ENCODE data around the gene DGKH.
A peak's percentile ranks its signal among the peaks of the same experiment; 100 is the strongest.
"Not testable (repeated sequence)": the region's sequence is repeated elsewhere in the genome, so short reads cannot be mapped to it uniquely, and the experiment has no call there.

DGKH gene

GRCh38 chr13:42149136-42149535, 100.7 kb downstream of the DGKH start:
- TF ChIP-seq, protein P1, sequence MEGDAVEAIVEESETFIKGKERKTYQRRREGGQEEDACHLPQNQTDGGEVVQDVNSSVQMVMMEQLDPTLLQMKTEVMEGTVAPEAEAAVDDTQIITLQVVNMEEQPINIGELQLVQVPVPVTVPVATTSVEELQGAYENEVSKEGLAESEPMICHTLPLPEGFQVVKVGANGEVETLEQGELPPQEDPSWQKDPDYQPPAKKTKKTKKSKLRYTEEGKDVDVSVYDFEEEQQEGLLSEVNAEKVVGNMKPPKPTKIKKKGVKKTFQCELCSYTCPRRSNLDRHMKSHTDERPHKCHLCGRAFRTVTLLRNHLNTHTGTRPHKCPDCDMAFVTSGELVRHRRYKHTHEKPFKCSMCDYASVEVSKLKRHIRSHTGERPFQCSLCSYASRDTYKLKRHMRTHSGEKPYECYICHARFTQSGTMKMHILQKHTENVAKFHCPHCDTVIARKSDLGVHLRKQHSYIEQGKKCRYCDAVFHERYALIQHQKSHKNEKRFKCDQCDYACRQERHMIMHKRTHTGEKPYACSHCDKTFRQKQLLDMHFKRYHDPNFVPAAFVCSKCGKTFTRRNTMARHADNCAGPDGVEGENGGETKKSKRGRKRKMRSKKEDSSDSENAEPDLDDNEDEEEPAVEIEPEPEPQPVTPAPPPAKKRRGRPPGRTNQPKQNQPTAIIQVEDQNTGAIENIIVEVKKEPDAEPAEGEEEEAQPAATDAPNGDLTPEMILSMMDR (IDR thresholded peaks at IDR 0.05; ENCODE audit: extremely low read depth, missing control alignments) = no peak
- no peak for DNase-seq (ENCODE audit: low spot score)

DNA sequence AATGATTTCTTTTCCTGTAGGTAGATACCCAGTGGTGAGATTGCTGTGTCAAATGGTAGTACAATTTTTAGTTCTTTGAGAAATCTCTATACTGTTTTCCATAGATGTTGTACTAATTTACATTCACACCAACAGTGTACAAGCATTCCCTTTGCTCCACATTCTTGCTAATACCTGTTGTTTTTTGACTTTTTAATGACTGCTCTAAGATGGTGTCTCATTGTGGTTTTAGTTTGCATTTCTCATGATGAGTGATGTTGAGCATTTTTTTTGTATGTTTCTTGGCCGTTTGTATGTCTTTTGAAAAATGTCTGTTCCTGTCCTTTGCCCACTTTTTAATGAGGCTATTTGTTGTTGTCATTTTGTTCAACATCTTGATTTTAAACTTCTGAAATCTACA, 103.3 kb downstream of the DGKH start:
- TF ChIP-seq, protein P1 (IDR thresholded peaks at IDR 0.05; ENCODE audit: extremely low read depth, missing control alignments) = no peak
- no peak for DNase-seq (ENCODE audit: low spot score)

- DNase-seq (ENCODE audit: low spot score) = peak; percentile 8
- TF ChIP-seq, protein P1 (IDR thresholded peaks at IDR 0.05; ENCODE audit: extremely low read depth, missing control alignments) = no peak
Measured at GRCh38 chr13:42152495-42152894, 104.0 kb downstream of the DGKH start.

DNA sequence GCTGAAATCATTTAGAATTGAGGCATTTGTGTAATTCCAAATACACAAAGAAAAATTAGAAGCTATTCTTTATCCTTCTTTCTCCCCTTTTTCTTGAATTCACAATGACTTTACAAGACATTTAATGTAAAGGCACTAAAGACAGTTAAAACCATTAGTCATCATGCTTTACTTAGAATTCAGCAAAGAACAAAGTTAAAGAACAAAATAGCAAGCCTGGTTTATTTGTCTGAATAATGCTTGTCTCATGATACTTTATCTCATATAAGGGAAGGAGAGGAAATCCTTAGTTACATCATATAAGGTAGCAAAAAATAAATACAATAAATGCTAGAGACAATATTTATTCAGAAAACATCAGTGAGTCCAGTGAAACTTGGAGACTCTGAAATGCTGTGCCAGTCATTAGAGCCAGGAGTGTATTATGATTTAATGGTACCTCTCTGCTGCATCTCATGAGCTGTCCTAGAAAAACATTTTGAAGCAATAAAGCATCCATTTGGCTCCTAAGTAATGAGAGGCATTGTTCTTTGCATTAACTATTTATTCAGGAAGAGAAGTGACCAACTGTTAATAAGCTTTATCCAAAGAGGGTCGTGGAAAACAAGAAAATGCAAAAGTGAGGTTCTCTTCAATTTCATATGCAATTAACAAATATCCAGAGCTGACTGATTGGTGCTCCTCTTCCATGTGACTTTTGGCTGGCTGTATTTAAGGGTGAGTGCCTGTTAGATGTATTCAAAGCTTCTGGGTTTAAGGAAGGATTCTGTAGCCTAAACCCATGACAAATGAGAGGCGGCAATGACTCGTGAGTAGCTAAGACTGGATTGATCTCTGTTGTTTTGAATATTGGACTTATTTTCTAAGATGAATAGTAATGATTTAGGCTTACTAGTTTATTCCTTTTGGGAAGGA, 105.0 kb downstream of the DGKH start:
- TF ChIP-seq, protein P1 (IDR thresholded peaks at IDR 0.05; ENCODE audit: extremely low read depth, missing control alignments) = no peak

DNA sequence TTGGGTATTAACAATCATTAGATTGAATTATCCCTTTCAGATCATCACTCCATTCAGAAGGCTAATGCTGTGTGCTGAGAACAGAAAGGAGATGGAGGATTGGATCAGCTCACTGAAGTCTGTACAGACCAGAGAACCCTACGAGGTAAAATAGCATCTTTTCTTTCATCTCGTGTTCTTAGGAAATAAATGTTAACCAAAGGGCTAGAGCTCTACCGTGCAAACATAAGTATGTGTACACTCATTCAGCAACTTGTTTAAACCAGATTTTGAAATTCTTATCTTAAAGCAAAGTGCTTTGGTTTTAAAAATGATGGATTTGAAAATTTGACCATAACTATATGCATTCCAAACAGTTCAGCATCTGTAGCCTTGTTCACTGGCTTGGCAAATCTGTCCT, 106.8 kb downstream of the DGKH start:
- TF ChIP-seq, protein P1 (IDR thresholded peaks at IDR 0.05; ENCODE audit: extremely low read depth, missing control alignments) = no peak
- DNase-seq (ENCODE audit: low spot score) = no peak

More for the DNA sequence above, 105.0 kb downstream of the DGKH start:
- no peak for DNase-seq (ENCODE audit: low spot score)

GRCh38 chr13:42163338-42163737, 114.9 kb downstream of the DGKH start:
- not testable (repeated sequence) for DNase-seq (ENCODE audit: low spot score)

GRCh38 chr13:42163910-42164309, 115.5 kb downstream of the DGKH start:
- DNase-seq (ENCODE audit: low spot score) = not testable (repeated sequence)

- TF ChIP-seq, protein P1 (IDR thresholded peaks at IDR 0.05; ENCODE audit: extremely low read depth, missing control alignments) = no peak
- DNase-seq (ENCODE audit: low spot score) = no peak
Measured at GRCh38 chr13:42164557-42165125, 116.2 kb downstream of the DGKH start.
